Esophagus squamous epithelium (tissue), 4 donors: ENCODE measurements around the gene DYNC1I2.

Experiments
- POLR2A ChIP-seq, 4 donors: fragments of 450-650 bp; IDR thresholded peaks; one replicate each; pipeline ENCODE4 v1.6.1; 2017; ENCODE audit warnings: antibody characterized with exemption in 4 of 4, mild to moderate bottlenecking in 4 of 4, moderate library complexity in 3 of 4
- TF ChIP-seq, protein P1 (sequence below), 6 experiments: fragments of 450-650 bp in 4 of 6; fragments of 200-600 bp in 2 of 6; sonication (generic) in 2 of 6; IDR thresholded peaks; one replicate each; pipeline ENCODE4 v1.5.1; 2016 to 2019; ENCODE audit warnings: antibody characterized with exemption in 6 of 6, mild to moderate bottlenecking in 4 of 6, moderate library complexity in 4 of 6

DNA sequence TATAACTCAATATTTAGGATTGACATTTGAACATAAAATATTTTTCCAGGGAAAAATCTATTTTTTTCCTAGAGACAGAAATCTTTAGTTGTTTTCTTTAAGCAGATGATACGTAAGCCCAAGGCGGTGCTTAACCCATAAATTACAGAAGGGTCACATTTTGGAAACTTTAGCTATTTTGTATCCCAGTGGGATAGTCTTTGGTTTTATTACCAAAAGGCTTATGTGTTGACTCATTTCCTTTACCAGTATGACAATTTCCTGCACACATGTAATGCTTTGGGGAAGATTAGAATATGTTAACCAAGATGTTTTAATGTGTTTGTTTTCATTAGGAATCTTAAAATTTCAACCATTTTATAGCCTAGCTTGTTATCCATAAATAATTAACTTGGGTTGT lies 24.8 kb downstream of the DYNC1I2 start:
- TF ChIP-seq POLR2A (IDR thresholded peaks at IDR 0.05) = no peak
- TF ChIP-seq, protein P1, sequence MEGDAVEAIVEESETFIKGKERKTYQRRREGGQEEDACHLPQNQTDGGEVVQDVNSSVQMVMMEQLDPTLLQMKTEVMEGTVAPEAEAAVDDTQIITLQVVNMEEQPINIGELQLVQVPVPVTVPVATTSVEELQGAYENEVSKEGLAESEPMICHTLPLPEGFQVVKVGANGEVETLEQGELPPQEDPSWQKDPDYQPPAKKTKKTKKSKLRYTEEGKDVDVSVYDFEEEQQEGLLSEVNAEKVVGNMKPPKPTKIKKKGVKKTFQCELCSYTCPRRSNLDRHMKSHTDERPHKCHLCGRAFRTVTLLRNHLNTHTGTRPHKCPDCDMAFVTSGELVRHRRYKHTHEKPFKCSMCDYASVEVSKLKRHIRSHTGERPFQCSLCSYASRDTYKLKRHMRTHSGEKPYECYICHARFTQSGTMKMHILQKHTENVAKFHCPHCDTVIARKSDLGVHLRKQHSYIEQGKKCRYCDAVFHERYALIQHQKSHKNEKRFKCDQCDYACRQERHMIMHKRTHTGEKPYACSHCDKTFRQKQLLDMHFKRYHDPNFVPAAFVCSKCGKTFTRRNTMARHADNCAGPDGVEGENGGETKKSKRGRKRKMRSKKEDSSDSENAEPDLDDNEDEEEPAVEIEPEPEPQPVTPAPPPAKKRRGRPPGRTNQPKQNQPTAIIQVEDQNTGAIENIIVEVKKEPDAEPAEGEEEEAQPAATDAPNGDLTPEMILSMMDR (IDR thresholded peaks at IDR 0.05) = no peak
